HTR-8/SVneo (cell line): ENCODE results near the gene FAM240B.
A peak's percentile ranks its signal among the peaks of the same experiment; 100 is the strongest.

Experiments used
- DNase-seq: peaks from one replicate; pipeline ENCODE4 v3.0.0; 2011; ENCODE audit warnings: low spot score, mixed read lengths; ENCODE audit not compliant: insufficient read length
- FAIRE-seq: peaks from 2 replicates; lab custom pipeline; 2011; peaks lifted over from hg19 to GRCh38; lab: Jason Lieb, UNC

The FAM240B gene

DNA sequence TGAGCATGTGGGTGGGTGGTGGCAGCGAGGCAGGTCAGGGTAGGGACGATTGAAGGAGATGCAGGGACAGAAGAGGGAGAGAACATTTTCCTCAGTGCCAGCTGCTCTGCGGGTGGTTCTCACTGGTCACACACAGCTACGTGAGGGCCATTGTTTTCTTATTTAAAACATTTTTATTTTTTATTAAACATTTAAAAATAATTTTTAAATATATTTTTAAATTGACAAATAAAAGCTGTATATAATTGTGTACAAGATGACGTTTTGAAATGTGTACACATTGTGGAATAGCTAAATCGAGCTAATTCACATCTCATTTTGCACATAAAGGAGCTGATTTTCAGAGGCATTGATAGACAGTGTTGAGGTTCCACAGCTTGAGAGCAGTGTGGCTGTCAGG lies 14.0 kb downstream of the FAM240B start:
- DNase-seq, result no peak
- FAIRE-seq, result no peak

DNA sequence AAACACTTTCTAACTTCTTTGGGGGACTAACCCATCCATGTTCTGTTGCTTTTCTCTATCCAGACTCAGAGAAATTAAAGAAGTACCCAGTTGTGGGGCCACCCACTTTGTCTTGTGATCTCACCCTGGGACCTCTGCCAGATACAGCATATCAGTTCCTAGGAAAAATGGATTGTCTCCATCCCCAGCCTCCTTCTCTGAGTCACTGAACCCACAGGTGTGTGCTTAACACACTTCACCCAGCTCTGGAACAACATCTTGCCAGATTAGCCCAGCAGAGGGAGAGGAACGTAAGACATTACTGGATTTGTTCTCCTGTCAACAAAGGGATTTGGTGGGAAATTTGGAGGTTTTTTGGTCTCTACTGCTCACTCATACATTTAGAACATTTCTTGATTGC lies 19.2 kb downstream of the FAM240B start:
- DNase-seq (no peak), FAIRE-seq (no peak)

- FAIRE-seq, result no peak
- DNase-seq, result no peak
These were observed 20.6 kb downstream of the FAM240B start for GRCh38 chr9:38699337-38699736.

DNA sequence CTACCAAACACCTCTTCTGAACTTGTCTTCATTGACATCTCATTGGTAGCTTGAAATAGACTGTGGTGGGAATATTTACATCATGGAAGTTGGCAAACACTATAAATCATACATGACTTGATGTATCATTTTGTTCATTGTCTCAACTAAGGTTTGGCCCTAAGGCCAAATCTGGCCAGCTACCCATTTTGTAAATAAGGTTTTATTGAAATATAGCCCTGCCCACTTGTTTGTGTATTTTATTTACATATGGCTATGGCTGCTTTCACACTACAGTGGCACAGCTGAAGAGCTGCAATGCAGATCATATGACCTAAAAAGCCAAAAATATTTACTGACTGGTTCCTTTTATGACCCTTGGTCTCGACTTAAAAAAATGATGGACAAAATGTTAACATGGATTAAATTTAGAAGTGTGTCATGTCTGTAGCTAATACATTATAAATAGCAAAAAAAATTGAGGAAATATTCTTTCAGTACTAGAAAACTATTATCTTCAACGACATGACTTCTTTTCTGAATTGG lies 22.1 kb downstream of the FAM240B start:
- DNase-seq (no peak), FAIRE-seq (no peak)

DNA sequence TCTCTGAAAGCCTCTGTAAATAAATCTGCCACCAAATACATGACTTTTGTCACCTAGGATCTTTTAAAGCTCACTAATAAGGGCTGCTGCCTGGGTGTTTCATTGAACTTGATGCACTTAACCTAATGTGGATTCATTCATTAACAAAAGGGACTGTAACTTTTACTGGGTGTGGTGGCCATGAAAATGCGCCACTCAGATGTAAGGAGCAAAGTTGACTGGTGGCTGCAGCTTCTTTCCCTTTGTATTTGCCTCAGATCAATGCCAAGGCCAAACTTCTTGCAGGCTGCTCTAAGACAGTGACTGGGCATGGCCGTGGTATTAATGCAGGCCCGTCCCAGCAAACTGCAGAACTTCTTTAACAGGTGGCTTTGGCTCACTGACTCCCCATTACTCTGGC lies 22.9 kb downstream of the FAM240B start:
- FAIRE-seq, result no peak

GRCh38 chr9:38694676-38695075 lies 25.3 kb downstream of the FAM240B start:
- FAIRE-seq, result no peak
- DNase-seq, result no peak

More for the DNA sequence above, 22.9 kb downstream of the FAM240B start:
- DNase-seq, result no peak

DNA sequence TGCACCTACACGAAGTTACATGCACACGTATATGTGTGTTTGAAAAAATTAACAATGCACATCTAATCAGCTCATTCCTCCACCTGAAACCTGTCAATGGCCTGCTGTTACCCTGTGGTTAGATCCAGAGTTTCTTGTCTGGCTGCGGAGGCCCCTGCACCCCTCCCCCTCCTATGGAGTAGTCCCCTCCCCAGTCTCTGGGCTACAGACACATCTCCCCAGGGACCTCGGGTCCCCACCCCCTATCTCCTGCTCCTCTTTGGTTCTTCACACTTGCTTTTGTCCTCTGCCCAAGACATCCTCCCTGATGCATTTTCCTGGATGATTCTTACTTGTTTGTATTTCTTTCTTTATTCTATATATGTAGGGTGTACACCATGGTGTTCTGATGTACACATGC lies 27.2 kb downstream of the FAM240B start:
- DNase-seq (no peak), FAIRE-seq (no peak)

DNA sequence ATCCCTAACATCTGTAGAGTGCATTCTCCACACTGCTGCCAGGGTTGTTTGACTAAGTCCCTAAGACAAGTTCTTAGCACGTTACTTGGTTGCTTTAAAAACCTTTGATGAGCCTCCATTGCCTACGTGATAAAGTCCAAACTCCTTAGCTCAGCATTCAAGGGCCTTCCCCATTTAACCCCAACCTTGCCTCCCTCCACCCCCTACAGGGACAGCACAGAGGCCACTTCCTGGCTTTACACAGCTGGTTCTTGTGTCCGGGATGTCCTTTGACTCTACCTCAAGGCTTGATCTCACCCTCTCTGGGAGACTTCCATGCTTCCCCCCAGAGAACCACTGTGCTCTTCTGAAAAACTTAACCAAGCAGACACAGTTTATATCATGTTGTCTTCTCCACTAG lies 29.4 kb downstream of the FAM240B start:
- FAIRE-seq (no peak), DNase-seq (no peak)

- FAIRE-seq, result no peak
These were observed 30.3 kb downstream of the FAM240B start for GRCh38 chr9:38689678-38690077.

GRCh38 chr9:38687992-38688391 lies 31.9 kb downstream of the FAM240B start:
- FAIRE-seq, result no peak
- DNase-seq, result no peak

More at GRCh38 chr9:38689678-38690077, 30.3 kb downstream of the FAM240B start:
- no peak for DNase-seq

GRCh38 chr9:38687389-38687842 lies 32.5 kb downstream of the FAM240B start:
- FAIRE-seq, result no peak
- no peak for DNase-seq

- no peak for DNase-seq
- no peak for FAIRE-seq
These were observed 33.0 kb downstream of the FAM240B start for GRCh38 chr9:38686933-38687332.

DNA sequence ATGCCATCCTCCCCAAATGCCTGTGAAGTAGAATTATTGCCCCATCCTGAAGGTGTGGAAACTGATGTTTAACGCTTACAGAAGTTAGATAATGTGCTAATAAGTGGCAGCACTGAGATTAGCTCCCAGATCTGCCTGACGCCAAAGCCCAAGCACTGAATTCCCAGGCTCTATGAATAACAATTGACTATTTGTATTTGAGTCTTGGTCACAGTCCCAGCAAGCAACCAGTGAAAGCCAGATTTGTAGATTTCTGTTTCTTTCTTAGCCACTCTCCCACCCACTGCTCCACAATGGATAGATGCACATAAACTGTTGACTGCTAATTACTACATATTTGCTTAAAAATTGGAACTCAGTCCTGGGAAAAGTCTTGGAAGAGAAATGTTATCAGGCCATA lies 34.4 kb downstream of the FAM240B start:
- FAIRE-seq, result no peak
- no peak for DNase-seq

DNA sequence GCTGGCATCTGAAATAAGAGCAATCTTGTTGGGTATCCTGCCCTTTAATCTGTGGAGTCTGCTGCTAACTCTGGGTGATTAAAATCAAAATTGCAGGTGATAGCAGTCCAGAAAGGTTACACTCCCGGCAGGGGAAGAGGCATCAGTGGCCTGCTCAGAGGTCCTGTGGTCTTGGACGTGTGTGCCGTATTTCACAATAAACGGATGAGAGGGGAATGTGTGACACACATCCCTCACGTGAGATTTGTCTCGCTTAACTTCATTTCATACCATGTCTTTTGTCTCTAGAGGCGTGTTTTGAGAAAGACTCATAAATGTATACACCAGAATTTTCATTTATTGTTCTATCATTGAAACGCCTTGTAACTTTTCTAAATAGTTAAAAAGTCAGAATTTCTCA lies 36.6 kb downstream of the FAM240B start:
- FAIRE-seq, result no peak
- no peak for DNase-seq

GRCh38 chr9:38682713-38683112 lies 37.2 kb downstream of the FAM240B start:
- FAIRE-seq (no peak), DNase-seq (peak; percentile 61)

- DNase-seq (peak; percentile 10), FAIRE-seq (no peak)
These were observed 38.1 kb downstream of the FAM240B start for GRCh38 chr9:38681747-38682227.

DNA sequence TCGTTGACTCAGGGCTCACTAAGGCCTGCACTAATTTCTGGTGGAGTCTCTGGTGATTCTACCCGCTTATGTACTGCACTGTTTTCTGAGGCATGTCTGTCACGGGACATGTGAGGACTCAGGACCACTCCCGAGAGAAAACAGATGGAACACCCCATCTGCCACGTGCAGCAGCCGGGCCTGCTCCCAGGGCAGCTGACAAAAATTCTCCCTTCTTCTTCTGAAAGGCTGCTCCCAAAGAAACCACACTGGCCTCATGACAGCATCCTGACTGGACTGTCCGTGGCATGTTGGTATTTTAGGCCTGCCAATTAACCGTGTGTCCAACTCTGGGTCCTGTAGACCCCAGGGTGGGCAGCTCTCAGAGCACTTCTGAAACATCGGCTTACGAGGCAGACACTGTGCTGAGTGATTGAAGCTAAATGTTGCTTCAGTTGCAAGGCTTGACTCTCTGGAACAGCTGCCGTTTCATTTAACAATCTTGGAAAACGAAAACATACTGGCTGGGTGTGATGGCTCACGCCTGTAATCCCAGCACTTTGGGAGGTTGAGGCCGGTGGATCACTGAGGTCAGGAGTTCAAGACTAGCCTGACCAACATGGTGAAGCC lies 39.0 kb downstream of the FAM240B start:
- DNase-seq (no peak), FAIRE-seq (no peak)

GRCh38 chr9:38677660-38678303 lies 42.2 kb downstream of the FAM240B start:
- no peak for DNase-seq
- FAIRE-seq, result no peak

DNA sequence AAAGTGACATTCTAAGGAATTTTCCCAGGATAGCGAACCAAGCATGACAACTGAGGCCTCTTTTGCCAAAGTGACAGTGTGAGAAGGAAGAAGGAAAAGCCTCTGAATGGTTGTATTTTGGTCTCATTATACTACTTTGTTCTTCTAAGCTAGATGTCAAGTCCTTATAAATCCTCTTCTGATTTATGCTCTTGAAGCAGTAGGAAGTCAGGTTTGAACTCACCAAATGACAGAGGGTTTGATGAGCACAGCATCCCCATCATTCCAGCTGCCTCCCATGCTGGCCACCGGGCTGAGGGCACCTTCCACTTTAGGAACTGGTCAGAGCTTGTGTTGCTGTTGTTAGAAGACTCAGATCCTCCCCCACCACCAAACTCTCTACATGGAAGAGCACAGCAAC lies 44.1 kb downstream of the FAM240B start:
- DNase-seq (no peak), FAIRE-seq (no peak)

GRCh38 chr9:38675211-38675610 lies 44.7 kb downstream of the FAM240B start:
- DNase-seq (no peak), FAIRE-seq (no peak)

- DNase-seq (no peak), FAIRE-seq (no peak)
These were observed 46.3 kb downstream of the FAM240B start for GRCh38 chr9:38673399-38674193.
